NCI-H1436 (cell line): ENCODE measurements around the gene LRPPRC.

Experiments used
- DNase-seq: peaks from one replicate; lab custom pipeline; 2025; lab: John Stamatoyannopoulos, UW

LRPPRC gene

GRCh38 chr2:43906448-43907109 is 89.2 kb downstream of the LRPPRC start:
- no peak for DNase-seq

GRCh38 chr2:43905871-43906270 is 89.9 kb downstream of the LRPPRC start:
- DNase-seq: no peak

DNA sequence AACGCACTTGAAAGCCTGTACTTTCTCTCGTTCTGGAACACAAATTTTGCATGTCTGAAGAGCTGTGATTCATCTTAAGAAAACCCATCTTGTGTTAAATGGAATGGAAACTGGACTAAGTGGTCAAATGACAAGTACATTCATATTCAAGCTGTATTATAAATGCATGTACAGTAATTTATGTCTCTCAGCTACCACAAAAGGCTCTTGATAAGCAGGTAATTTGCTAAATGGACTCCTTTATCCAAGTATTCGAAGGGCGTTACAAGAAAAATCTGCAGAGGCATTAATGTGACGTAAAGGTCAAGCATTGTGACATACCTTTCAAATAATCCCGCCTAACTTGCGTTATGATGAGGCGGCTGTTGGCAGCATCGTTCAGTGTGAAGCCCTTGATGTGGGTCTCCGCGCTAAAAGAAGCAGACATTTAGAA is 90.4 kb downstream of the LRPPRC start:
- peak; percentile 5 for DNase-seq

- DNase-seq: no peak
These were observed 96.2 kb downstream of the LRPPRC start for GRCh38 chr2:43899589-43899988.

- no peak for DNase-seq
These were observed 96.9 kb downstream of the LRPPRC start for GRCh38 chr2:43898838-43899346.

DNA sequence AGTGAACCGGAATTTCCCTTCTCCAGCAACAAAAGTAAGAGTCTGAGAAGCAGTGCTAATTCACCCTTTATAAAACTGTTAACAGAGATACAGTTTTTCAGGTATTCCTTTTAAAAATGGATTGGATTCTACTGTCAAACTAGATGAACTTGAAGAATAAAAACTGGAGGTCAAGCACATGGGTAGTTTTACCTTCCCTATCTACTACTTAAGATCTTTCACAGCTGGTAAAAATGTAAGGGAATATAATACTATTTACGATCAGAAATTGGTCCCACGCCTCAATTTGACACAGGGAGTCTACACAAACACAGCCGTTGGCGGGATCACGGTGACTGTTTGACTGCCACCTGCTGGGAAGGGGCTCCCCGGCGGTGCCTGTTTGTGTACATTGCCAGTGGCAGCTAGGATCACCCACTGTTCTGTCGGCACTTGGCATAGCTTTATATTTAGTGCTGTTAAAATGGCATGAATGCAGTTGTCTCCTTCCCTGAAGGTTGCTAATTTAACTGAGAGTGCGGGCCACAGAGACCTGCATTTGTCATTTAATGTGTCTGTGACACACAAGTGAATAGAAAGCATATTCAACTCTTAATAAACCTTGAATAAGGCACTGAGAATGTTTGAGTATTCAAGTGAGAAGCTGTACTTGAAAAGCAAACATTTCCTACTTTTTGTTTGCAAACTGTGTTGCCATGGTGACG is 97.5 kb downstream of the LRPPRC start:
- DNase-seq: peak; percentile 40

- DNase-seq: no peak
These were observed 98.3 kb downstream of the LRPPRC start for GRCh38 chr2:43897492-43897891.

- no peak for DNase-seq
These were observed 98.9 kb downstream of the LRPPRC start for GRCh38 chr2:43896906-43897305.

GRCh38 chr2:43894743-43895142 is 101.0 kb downstream of the LRPPRC start:
- DNase-seq: no peak

- no peak for DNase-seq
These were observed 104.9 kb downstream of the LRPPRC start for GRCh38 chr2:43890855-43891254.

DNA sequence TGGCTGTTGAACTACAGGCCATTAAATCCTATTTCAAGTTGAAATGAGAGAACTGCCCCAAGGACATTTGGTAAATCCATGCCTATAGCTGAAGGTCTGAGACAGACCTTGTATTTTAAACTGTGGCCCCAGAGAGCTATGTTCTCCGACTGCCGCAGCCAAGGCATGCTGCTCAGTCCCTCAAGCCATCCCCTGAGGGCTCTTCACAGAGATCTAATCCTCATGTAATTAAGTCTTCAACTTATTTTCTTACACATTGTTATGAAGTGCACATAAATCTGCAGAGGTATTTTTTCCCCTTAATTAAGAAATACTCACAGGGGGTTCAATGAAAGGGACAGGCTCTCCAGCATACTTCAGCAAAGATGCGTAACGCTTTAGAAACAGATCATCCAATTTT is 106.4 kb downstream of the LRPPRC start:
- no peak for DNase-seq

DNA sequence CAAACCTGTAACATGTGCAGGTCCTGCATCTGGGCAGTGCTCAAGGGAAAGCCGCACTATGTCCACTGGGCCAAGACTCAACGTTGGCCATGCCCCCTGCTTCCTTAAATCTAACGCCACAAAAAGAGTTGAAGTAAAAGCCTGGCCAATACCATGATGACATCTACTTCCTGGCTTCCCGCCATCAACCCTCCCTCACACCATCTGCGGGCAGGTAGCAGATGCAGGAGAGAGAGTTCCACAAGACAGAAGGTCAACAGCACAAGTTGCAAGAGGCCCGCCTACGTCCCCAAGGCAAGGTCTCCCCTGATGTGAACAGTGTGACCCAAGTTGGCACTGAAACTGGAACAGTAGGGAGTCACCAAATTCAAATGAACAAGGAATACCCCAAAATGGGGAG is 108.6 kb downstream of the LRPPRC start:
- DNase-seq: no peak

DNA sequence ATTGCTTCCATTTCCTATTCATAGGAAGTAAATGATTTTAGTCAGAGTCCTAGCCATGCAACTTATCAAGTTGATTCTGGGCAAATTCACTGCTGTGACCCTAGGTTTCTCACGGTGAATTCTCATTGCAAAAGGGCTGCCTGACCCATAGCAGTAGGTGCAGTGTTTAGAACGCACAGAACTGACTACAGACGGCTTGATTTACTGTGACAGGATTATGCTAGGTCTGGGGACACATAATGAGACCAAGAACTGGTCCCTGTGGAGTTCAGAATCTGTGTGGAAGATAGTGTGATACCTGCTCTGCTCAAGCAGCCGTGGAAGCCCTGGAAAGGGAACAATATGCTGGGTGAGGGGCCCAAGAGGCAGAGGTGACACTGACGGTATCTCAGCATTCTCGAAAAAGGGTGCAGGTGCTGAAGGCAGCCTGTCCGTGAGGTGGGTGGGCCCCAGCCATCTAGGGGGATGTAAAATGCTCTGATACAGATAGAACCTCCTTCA is 110.6 kb downstream of the LRPPRC start:
- no peak for DNase-seq

DNA sequence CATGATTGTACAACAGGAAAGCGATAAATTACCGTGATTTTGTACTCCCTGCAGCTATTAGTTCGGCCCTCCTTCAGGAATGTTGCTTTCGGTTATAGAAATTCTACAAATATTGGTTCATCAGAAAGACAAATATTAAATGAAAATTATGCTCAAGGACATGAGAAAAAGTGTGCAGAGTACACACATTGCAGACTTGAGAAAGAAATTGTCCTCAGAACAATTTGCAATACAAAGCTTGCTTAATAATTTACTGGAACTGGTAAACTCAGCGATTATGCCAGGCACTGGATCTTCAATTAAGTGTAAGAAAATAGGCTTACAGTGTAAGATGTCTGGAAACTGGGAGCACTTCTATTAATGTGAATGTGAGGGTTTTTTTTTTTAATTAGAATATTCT is 111.1 kb downstream of the LRPPRC start:
- DNase-seq: no peak

- DNase-seq: no peak
These were observed 113.5 kb downstream of the LRPPRC start for GRCh38 chr2:43882312-43882711.

DNA sequence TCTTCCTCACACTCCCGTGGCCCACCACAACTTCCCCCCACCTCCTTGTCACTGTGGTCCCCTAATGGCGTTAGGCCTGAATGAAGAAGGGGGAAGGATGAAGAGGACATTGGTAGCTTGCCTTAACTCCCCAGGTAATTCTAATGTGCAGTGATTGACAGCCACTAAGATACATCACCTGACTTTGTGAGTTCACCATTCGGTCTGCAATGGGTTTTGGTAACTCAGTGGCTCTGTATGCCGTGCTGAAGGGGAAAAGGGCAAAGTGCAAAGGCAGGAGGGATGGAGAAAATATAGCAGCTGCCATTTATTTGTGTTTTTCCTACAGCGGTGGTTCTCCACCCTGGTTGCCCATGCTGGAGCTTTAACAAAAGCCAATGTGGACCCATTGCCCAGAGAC is 114.8 kb downstream of the LRPPRC start:
- DNase-seq: no peak

DNA sequence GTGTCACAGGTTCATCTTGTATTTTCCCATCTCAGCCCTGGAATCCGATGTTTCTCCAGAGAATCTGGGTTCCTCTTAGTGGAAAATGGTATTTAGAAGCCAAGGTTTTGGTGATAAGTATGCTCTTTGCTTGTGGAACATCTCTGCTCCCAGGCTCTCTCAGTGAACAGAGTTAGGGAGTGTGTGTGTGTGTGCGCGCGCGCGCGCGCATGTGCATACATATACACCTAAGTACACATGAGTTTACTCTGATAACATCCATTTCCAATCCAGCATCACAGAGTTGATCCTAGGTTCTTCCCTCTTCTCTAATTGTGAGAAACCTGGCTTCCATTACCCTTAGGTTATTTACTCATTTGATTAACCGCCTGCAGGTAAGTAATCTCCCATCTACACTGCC is 115.3 kb downstream of the LRPPRC start:
- DNase-seq: no peak

DNA sequence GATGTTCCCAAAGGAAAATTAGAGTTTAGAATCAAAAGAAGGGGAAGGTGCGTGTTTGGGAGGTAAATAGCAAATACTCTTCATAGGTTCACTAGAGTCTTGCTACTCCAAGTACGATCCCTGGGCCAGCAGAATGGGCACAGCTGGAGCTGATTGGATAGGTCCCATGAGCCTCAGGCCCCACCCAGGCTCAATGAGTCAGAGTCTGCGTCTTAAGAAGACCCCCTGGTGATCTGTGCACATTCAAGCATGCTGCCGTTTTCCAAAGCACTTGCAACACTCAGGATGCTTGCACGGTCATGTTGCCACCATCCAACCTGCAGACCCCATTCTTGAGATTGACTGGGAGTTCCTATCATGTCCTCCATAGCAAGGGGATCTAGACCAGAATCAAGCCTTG is 116.5 kb downstream of the LRPPRC start:
- no peak for DNase-seq

- peak; percentile 69 for DNase-seq
These were observed 117.9 kb downstream of the LRPPRC start for GRCh38 chr2:43877782-43878464.

DNA sequence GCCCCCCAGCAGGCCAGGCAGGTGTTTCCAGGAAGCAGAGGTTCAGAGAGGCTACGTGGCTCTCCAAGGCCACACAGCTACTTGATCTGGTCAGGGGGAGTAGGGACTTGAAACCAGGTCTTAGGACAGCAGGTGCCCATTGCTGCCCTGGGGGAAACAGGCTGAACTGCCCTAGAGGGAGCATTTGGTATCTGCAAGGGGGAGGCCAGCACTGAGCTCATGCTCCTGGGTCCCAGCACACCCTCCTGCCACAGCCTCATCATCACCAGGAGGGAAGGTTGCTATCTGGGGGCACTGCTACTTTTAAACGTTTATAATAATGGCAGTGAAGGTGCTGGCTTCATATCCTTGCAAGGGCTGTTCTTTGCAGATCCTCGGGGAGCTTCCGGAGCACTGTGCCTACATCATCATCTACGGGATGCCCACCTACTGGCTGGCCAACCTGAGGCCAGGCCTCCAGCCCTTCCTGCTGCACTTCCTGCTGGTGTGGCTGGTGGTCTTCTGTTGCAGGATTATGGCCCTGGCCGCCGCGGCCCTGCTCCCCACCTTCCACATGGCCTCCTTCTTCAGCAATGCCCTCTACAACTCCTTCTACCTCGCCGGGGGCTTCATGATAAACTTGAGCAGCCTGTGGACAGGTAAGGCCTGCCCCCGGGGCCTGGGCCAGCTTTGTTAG is 120.9 kb downstream of the LRPPRC start:
- no peak for DNase-seq

- peak; percentile 18 for DNase-seq
These were observed 123.6 kb downstream of the LRPPRC start for GRCh38 chr2:43872151-43872550.

GRCh38 chr2:43855292-43855691 is 140.5 kb downstream of the LRPPRC start:
- no peak for DNase-seq
